ENCODE measurements around the gene METTL9.
"Not testable (repeated sequence)": the region's sequence is repeated elsewhere in the genome, so short reads cannot be mapped to it uniquely, and the experiment has no call there.

METTL9 gene

DNA sequence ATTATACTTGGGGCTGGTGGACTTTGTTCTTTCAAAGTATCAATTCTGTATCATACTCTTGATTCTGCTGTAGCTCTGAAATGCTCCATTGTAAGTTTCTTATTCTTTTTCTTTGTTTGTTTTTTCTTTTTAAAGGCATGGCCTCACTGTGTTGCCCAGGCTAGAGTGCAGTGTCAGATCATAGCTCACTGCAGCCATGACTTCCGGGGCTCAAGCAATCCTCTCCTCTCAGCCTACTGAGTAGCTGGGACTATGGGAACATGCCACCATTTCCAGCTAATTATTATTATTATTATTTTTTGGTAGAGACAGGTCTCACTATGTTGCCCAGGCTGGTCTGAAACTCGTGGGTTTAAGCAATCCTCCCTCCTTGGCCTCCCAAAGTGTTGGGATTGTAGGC is 38.9 kb upstream of the METTL9 start:
- Histone ChIP-seq H3K36me3 (ENCODE audit: control insufficient read depth, insufficient read depth, low read length) (no peaks in the 10 kb centered on the region), H3K27ac (ENCODE audit: low read depth, low read length, severe bottlenecking) (no peak overlapping the region), H3K9me3 (ENCODE audit: control insufficient read depth, low read length) (no peaks in the 10 kb centered on the region), H3K4me1 (ENCODE audit: control insufficient read depth, insufficient read depth, low read length, poor library complexity, severe bottlenecking) (no peaks in the 10 kb centered on the region), H3K4me3 (ENCODE audit: extremely low read depth, insufficient read depth, low read length, poor library complexity, severe bottlenecking) (no peak overlapping the region)
- WGBS, 2 experiments (ENCODE audit: insufficient coverage in 2 of 2) = 100% methylated on average over 1 of the region's 2 CpGs

DNA sequence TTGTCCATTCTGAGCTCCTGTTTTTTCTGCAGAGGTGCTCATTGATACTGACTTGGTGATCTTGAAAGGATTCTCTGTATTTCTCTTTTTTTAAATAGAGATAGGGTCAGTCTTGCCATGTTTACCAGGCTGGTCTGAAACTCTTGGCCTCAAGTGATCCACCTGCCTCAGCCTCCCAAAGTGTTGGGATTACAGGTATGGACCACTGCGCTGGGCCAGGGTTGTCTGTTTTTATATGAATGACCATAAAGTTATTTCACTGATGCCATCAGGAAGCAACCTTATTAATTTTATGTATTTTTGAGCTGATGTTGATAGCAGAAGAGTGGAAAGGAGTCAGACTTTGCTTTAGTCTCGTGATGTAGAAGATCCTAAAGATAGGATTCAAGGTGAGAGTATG is 35.7 kb upstream of the METTL9 start:
- H3K4me3 ChIP-seq (ENCODE audit: extremely low read depth, insufficient read depth, low read length, poor library complexity, severe bottlenecking) = no peak overlapping the region
- H3K27ac ChIP-seq (ENCODE audit: low read depth, low read length, severe bottlenecking) = no peak overlapping the region
- H3K9me3 ChIP-seq (ENCODE audit: control insufficient read depth, low read length) = no peaks in the 10 kb centered on the region
- no peaks in the 10 kb centered on the region for H3K4me1 ChIP-seq (ENCODE audit: control insufficient read depth, insufficient read depth, low read length, poor library complexity, severe bottlenecking)
- no peaks in the 10 kb centered on the region for H3K36me3 ChIP-seq (ENCODE audit: control insufficient read depth, insufficient read depth, low read length)
- 67 to 72% methylated on average over 1 to 2 of the region's 2 CpGs for WGBS, 2 experiments (ENCODE audit: insufficient coverage in 2 of 2)

DNA sequence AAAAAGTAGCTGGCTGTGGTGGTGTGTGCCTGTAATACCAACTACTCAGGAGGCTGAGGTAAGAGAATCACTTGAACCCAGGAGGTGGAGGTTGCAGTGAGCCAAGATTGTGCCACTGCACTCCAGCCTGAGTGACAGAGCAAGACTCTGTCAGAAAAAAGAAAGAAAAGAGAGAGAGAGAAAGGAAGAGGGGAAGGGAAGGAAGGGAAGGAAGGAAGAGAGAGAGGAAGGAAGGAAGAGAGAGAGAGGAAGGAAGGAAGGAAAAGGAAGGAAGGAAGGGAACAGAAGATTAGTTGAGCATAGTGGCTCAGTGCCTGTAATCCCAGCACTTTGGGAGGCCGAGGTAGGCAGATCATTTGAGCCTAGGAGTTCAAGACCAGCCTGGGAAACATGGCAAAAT is 35.0 kb upstream of the METTL9 start:
- H3K36me3 ChIP-seq (ENCODE audit: control insufficient read depth, insufficient read depth, low read length); H3K4me3 ChIP-seq (ENCODE audit: extremely low read depth, insufficient read depth, low read length, poor library complexity, severe bottlenecking); H3K27ac ChIP-seq (ENCODE audit: low read depth, low read length, severe bottlenecking); H3K4me1 ChIP-seq (ENCODE audit: control insufficient read depth, insufficient read depth, low read length, poor library complexity, severe bottlenecking); H3K9me3 ChIP-seq (ENCODE audit: control insufficient read depth, low read length): not testable (repeated sequence)
- WGBS, 2 experiments (ENCODE audit: insufficient coverage in 2 of 2) = 57 to 82% methylated on average over 1 of the region's 1 CpG

DNA sequence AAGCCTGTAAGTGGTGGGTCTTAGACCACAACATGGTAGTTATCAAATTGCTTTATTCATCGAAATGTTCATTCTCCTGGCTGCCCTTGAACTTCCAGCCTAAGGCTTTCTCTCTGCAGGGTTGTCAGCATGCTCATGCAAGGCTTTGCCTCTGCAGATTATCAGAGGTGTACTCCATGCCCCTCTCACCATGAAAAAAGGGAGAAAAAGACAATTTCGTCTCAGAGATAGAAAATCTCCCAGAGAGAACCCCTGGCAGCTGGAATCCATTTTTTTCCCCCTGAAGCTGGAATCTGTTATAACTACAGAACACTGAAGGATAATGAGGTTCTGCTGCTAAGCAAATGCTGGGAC is 33.9 kb upstream of the METTL9 start:
- Histone ChIP-seq H3K4me3 (ENCODE audit: extremely low read depth, insufficient read depth, low read length, poor library complexity, severe bottlenecking) (no peak overlapping the region), H3K9me3 (ENCODE audit: control insufficient read depth, low read length) (no peaks in the 10 kb centered on the region), H3K4me1 (ENCODE audit: control insufficient read depth, insufficient read depth, low read length, poor library complexity, severe bottlenecking) (no peaks in the 10 kb centered on the region), H3K36me3 (ENCODE audit: control insufficient read depth, insufficient read depth, low read length) (no peaks in the 10 kb centered on the region), H3K27ac (ENCODE audit: low read depth, low read length, severe bottlenecking) (no peak overlapping the region)
- WGBS, 2 experiments (ENCODE audit: insufficient coverage in 2 of 2) = 92 to 100% methylated on average over 1 to 2 of the region's 2 CpGs

DNA sequence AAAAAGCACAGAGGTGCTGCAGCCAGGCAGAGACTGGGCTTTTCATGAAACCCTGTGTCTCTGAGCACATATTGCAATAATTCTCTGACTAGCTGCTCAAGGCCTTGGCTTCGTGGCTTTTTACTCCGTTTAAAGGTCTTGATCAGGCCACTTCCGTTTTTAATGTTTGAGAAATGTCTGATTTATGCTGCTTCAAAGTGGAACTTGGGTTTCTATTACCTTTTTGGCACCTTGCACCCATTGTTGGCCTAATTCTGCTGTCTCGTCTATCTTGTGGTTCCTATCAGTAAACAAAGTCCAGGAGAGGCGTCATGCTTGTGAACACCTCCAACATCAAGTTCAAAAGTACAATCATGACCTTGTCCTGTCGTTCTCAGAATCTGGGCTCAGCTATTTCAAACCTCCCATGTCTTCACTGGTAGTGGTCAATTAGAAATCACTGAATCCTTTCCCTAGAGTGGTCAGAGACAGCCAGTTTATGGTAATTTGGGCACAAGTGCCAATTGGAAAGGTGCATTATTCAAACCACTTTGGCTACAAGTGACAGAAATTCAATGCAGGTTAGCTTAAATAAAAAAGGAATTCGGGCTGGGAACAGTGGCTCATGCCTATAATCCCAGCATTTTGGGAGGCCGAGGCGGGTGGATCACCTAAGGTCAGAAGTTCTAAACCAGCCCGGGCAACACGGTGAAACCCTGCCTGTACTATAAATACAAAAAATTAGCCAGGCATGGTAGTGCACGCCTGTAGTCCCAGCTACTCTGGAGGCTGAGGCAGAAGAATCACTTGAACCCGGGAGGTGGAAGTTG is 33.3 kb upstream of the METTL9 start:
- Histone ChIP-seq H3K4me1 (ENCODE audit: control insufficient read depth, insufficient read depth, low read length, poor library complexity, severe bottlenecking) (no peaks in the 10 kb centered on the region), H3K27ac (ENCODE audit: low read depth, low read length, severe bottlenecking) (no peak overlapping the region), H3K9me3 (ENCODE audit: control insufficient read depth, low read length) (no peaks in the 10 kb centered on the region), H3K4me3 (ENCODE audit: extremely low read depth, insufficient read depth, low read length, poor library complexity, severe bottlenecking) (no peak overlapping the region), H3K36me3 (ENCODE audit: control insufficient read depth, insufficient read depth, low read length) (no peaks in the 10 kb centered on the region)
- WGBS, 2 experiments (ENCODE audit: insufficient coverage in 2 of 2) = 90% methylated on average over 13 of the region's 13 CpGs

DNA sequence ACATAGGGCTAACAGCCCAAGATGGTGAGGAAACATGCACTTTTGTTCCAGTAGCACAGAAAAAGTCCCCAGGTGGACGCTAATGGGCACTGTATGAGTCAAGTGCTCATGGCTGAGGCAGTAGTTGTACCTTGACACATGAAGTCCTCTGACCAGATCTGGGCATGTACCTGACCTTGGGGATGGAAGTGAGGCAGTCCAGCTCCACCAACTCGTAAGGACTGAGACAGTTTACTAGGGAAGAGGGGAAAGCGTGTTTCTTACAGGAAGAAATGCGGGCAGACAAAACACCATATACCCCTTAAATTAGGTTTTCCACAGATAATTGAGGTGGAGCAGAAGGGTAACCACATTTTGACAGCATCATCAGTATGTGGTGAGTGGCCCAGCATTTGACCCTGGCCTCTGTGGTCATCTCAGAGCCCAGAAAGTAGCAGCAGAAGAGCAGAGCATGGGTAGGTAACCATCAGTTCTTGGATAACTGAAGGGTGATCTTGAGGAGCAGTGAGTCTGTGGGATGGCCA is 32.4 kb upstream of the METTL9 start:
- Histone ChIP-seq H3K9me3 (ENCODE audit: control insufficient read depth, low read length) (no peaks in the 10 kb centered on the region), H3K36me3 (ENCODE audit: control insufficient read depth, insufficient read depth, low read length) (no peaks in the 10 kb centered on the region), H3K27ac (ENCODE audit: low read depth, low read length, severe bottlenecking) (no peak overlapping the region), H3K4me3 (ENCODE audit: extremely low read depth, insufficient read depth, low read length, poor library complexity, severe bottlenecking) (no peak overlapping the region), H3K4me1 (ENCODE audit: control insufficient read depth, insufficient read depth, low read length, poor library complexity, severe bottlenecking) (no peaks in the 10 kb centered on the region)
- WGBS, 2 experiments (ENCODE audit: insufficient coverage in 2 of 2) = 69 to 78% methylated on average over 2 of the region's 4 CpGs

DNA sequence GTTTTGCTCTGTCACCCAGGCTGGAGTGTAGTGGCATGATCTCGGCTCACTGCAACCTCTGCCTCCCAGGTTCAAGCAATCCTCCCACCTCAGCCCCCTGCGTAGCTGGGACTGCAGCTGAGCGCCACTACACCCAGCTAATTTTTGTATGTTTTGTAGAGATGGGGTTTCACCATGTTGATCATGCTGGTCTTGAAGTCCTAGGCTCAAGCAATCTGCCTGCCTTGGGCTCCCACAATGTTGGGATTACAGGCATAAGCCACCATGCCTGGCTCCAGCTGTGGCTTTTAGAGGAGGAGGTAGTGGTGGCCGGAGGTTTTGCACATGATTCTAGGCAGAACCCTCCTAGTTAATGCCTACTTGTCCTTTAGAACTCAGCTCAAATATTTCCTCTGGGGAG is 31.9 kb upstream of the METTL9 start:
- not testable (repeated sequence) for H3K4me1 ChIP-seq (ENCODE audit: control insufficient read depth, insufficient read depth, low read length, poor library complexity, severe bottlenecking); H3K9me3 ChIP-seq (ENCODE audit: control insufficient read depth, low read length); H3K36me3 ChIP-seq (ENCODE audit: control insufficient read depth, insufficient read depth, low read length); H3K4me3 ChIP-seq (ENCODE audit: extremely low read depth, insufficient read depth, low read length, poor library complexity, severe bottlenecking); H3K27ac ChIP-seq (ENCODE audit: low read depth, low read length, severe bottlenecking)
- WGBS, 2 experiments (ENCODE audit: insufficient coverage in 2 of 2) = 82 to 92% methylated on average over 2 of the region's 4 CpGs

DNA sequence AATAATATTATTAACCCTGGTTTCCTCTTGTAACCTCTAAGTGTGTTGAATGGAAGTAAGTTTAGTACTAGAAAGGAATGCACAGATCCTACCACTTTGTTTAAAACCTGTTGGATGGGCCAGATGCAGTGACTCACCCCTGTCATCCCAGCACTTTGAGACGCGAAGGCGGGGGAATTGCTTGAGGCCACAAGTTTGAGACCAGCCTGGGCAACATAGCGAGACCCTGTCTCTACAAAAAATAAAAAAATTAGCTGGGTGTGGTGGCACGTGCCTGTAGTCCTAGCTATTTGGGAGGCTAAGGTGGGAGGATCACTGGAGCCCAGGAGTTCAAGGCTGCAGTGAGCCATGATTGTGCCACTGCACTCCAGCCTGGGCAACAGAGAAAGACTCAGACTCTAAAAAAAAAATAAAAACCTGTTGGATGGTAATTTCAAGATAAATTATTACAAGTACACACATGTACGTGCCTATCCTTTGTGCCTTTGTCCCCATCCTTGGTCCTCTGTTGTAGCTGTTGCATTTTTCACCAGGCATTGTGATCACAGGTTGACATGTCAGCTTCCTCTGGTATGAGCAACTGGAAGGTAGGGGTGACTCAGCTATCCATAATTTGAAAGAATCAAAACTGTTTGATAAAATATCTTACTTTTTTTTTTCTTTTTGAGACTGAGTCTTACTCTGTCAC is 30.7 kb upstream of the METTL9 start:
- Histone ChIP-seq H3K4me1 (ENCODE audit: control insufficient read depth, insufficient read depth, low read length, poor library complexity, severe bottlenecking) (no peaks in the 10 kb centered on the region), H3K9me3 (ENCODE audit: control insufficient read depth, low read length) (no peaks in the 10 kb centered on the region)
- 93% methylated on average over 5 to 6 of the region's 6 CpGs for WGBS, 2 experiments (ENCODE audit: insufficient coverage in 2 of 2)

DNA sequence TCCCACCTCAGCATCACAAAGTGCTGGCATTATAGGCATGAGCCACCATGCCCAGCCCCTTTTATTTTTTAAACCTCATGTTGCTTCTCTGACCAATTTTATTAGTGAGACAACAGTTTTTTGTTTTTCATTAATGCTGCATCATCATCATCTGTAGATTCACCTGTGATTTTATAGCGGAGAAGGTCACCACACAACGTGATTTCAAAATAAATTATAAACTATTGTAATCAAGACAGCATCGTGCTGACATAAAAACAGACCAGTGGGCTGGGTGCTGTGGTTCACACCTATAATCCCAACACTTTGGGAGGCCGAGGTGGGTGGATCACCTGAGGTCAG is 28.7 kb upstream of the METTL9 start:
- no peaks in the 10 kb centered on the region for H3K9me3 ChIP-seq (ENCODE audit: control insufficient read depth, low read length)
- no peak overlapping the region for H3K4me3 ChIP-seq (ENCODE audit: extremely low read depth, insufficient read depth, low read length, poor library complexity, severe bottlenecking)
- 84 to 93% methylated on average over 3 to 4 of the region's 4 CpGs for WGBS, 2 experiments (ENCODE audit: insufficient coverage in 2 of 2)
- H3K27ac ChIP-seq (ENCODE audit: low read depth, low read length, severe bottlenecking) = no peak overlapping the region
- H3K36me3 ChIP-seq (ENCODE audit: control insufficient read depth, insufficient read depth, low read length) = no peaks in the 10 kb centered on the region
- no peaks in the 10 kb centered on the region for H3K4me1 ChIP-seq (ENCODE audit: control insufficient read depth, insufficient read depth, low read length, poor library complexity, severe bottlenecking)

More for the DNA sequence above, 30.7 kb upstream of the METTL9 start:
- Histone ChIP-seq H3K4me3 (ENCODE audit: extremely low read depth, insufficient read depth, low read length, poor library complexity, severe bottlenecking) (no peak overlapping the region), H3K27ac (ENCODE audit: low read depth, low read length, severe bottlenecking) (no peak overlapping the region), H3K36me3 (ENCODE audit: control insufficient read depth, insufficient read depth, low read length) (no peaks in the 10 kb centered on the region)

DNA sequence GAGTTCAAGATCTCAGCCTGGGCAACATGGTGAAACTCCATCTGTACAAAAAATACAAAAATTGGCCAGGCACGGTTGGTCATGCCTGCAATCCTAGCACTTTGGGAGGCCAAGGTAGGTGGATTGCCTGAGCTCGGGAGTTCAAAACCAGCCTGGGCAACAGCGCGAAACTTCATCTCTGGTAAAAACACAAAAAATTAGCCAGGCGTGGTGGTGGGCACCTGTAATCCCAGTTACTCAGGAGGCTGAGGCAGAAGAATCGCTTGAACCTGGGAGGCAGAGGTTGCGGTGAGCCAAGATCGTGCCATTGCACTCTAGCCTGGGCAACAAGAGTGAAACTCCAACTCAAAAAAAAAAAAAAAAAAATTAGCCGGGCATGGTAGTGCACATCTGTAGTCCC is 25.9 kb upstream of the METTL9 start:
- H3K4me1 ChIP-seq (ENCODE audit: control insufficient read depth, insufficient read depth, low read length, poor library complexity, severe bottlenecking); H3K27ac ChIP-seq (ENCODE audit: low read depth, low read length, severe bottlenecking); H3K4me3 ChIP-seq (ENCODE audit: extremely low read depth, insufficient read depth, low read length, poor library complexity, severe bottlenecking); H3K9me3 ChIP-seq (ENCODE audit: control insufficient read depth, low read length); H3K36me3 ChIP-seq (ENCODE audit: control insufficient read depth, insufficient read depth, low read length): not testable (repeated sequence)
- 89% methylated on average over 6 to 8 of the region's 9 CpGs for WGBS, 2 experiments (ENCODE audit: insufficient coverage in 2 of 2)

DNA sequence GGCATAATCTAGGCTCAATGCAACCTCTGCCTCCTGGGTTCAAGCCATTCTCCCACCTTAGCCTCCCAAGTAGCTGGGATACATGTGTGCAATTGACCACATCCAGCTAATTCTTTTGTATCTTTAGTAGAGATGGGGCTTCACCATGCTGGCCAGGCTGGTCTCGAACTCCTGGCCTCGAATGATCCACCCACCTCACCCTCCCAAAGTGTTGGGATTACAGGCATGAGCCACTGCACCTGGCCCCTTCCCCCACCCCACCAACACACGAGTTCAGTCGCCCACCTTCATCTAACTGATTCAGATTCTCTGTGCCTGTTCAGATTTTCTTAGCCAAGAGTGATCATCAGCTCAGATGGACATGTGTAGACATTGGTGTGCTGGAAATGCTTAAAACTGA is 25.0 kb upstream of the METTL9 start:
- 60 to 72% methylated on average over 4 of the region's 4 CpGs for WGBS, 2 experiments (ENCODE audit: insufficient coverage in 2 of 2)
- no peaks in the 10 kb centered on the region for H3K4me1 ChIP-seq (ENCODE audit: control insufficient read depth, insufficient read depth, low read length, poor library complexity, severe bottlenecking)
- no peak overlapping the region for H3K4me3 ChIP-seq (ENCODE audit: extremely low read depth, insufficient read depth, low read length, poor library complexity, severe bottlenecking)

More for the DNA sequence above, 25.0 kb upstream of the METTL9 start:
- no peaks in the 10 kb centered on the region for H3K9me3 ChIP-seq (ENCODE audit: control insufficient read depth, low read length)
- H3K36me3 ChIP-seq (ENCODE audit: control insufficient read depth, insufficient read depth, low read length) = no peaks in the 10 kb centered on the region
- H3K27ac ChIP-seq (ENCODE audit: low read depth, low read length, severe bottlenecking) = no peak overlapping the region

Data from mesodermal cell (in vitro differentiated cells).